Measurements from ENCODE around the gene TRPM2. TPM values are rescaled to one million over a fixed set of nuclear protein-coding genes. Genes with fewer than 3 reads are reported as not detected.

TRPM2 gene
- total RNA-seq, 1 donor from 2014 or later, result 1.2 TPM

DNA sequence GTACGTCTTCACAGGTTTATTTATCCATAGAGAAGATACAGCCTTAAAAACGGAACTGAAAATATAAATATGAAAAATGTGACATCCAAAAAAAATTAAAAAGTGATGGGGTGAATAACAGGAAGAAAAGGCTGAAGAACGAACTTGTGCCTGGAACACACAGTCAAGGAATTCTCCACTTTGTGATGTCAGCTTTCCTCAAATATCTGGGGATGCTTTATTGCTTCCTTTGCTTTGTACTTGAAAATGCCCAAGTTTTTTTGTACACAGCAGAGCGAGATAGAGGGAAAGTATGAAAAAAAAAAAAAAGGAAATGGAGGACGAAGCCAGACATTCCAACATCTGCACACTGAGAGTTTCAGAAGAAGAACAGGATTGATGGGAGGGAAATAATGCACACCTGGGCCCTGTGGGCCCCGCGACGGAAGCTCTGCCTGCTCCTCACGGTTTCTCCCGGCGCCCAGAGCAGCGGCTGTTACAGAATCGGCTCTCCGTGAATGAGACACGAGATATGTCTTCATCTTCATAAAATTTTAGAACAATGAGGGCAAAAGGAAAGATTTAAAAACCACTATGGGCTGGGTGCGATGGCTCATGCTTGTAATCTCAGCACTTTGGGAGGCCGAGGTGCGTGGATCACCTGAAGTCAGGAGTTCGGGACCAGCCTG lies 91.9 kb downstream of the TRPM2 start:
- DNase-seq, result no peak

DNA sequence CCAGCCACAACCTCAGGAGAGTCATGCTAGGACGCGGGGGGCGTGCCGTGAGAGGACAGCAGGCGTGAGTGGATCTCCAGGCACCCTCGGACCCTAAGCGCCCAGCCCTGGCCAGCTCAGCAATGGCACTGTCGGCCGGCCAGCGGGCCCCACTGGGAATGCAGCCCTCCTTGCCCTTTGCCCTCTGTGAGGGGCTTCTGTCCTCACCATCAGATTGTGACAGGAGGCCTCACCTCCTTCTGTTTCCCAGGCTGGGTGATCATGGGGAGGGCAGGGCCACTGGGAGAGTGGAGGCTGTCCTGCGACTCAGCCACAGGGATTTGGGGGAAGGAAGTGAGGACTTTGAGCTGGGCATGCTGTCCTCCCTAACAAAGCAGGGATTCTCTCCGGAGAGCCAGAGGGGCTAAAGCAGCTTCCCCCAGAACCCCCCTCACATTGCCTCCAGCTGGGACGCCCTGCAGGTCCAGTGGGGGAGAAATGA lies 95.3 kb downstream of the TRPM2 start:
- no peak for DNase-seq

DNA sequence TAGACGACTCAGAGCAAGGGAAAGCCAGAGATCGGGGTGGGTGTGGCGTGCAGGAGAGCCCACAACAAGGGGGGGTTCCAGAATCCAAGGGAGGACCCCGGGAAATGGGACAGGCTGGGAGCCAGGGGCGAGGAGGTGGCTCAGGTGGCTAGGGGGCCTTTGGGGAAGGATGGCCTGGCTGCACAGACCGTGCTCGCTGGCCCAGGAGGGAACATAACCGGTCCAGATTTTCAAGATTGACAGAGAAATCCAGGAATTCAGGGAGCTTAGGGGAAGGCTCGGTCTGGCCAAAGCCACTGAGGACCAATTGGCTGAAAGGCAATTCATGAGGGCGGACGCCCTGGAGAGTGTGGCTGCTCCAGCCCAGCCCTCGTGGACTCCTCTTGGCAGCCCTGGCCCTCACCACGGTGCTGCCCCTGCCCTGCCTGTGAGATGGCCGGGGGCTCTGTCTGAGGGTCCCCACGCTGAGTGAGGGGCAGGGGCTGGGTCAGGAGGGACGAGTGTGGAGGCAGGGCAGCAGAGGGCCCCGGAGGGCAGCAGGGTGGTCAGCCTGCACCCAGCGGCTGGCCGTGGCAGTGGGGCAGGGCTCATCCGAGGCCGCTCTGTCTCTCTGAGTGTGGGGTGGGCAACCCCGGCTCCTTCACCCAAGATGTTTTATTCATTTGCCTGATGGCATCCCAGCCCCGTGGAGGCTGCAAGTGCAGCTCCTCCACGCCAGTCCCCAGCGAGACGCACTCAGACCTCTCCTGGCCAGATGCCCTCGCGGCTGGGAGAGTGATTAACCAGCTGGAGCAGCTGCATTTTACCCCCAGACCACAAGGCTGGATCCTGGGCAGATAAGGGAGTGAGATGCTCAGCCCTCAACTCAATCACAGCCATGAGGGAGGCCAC lies 96.3 kb downstream of the TRPM2 start:
- no peak for DNase-seq

DNA sequence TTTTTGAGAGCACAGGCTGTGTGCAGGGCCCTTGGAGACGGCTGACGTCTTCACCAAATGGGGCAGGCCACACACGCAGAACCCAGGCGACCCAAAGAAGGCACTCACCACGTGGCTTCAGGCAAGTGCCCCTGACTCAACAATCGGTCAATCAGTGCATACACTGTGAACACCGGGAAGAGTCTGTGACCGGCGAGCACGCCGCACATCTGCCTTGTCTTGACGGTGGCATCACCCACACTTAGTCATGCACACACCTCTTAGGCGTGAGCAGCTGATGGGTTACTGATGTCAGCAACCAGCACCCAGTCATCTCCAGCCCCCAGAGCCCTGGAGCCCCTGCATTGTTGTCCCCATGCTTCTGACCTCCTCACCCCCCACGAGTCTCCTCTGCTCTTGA lies 97.0 kb downstream of the TRPM2 start:
- no peak for DNase-seq

DNA sequence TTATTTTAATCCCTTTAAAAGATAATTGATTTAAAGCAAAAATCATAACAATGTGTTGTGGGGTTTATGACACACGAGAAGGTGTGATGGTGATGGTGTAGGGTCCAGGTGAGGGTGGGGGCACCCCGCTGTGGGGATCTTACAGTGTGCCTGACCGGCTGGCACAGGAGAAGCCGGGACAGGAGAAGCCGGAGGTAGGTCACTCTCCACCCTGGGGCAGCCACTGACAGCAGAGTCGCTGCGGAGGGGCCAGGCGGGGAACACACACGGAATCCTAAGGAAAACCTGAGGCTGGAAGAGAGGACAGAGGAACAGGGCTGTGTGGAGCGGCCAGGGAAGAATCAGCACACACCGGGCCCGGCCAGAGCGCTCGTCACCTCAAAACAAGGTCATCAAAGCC lies 97.6 kb downstream of the TRPM2 start:
- DNase-seq, result no peak

DNA sequence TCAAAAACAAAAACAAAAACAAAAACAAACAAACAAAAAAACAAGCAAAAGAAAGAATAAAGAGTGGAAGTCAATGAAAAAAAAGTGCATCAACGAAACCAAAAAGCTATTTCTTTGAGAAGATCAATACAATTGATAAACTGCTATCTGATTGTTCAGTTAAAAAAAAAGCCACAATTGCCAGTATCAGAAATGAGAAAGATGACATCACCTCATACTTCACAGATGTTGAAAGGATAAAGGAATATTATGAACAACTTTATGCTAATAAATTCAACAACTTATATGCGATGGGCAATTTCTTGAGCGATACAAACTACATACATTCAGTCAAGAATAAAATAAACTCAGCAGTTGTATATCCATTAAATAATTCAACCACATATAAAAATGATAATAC lies 99.7 kb downstream of the TRPM2 start:
- DNase-seq, result no peak

DNA sequence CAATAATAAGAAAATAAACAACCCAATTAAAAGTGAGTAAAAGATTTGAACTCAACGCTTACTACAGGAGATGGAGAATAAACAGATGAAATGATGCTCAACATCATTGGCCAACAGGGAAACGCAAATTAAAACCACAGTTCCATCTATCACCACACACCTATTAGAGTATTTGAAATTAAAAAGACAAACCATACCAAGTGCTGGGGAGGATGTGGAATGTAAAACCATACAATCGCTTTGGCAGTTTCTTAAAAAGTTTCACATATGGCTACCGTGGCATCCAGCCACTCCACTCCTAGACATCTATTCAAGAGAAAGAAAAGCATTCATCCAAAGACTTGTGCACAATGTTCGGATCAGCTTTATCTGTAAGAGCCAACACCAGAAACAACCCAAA lies 100.6 kb downstream of the TRPM2 start:
- DNase-seq, result no peak

DNA sequence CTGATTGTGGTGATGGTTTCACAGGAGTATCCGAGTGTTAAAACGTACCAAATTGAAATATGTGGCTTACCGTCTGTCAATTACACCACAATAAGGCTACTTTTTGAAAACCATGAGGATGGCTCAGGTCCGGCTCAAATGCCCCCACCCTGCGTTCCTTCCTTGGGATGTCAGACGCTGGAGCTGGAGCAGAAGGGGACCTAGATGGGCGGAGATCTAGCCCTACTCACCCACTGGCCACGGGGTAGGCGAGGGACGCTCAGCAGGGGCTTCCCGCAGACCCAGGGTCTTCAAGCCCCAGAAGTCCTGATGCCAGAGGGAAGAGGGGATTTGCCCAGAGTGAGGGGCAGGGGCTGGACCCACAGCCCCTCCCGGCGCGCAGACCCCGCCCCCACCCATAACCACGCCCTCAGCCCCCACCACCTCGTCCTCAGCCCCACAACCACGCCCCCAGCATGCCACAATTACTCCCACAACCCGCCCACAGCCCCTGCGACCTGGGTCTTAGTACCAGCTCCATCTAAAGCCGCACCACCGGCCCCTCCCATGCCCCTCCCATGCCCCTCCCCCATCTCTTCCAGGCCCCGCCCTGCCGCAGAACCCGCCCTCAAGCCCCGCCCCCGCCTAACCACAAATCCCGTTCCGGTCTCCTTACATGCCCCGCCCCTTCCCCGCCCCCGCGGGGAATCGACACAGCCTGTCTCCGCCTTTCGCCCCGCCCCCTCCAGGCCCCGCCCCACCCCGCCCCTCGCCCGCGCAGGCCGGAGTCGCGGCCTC lies 101.5 kb downstream of the TRPM2 start, which contains the start of gene LRRC3:
TSS of gene LRRC3 (plus strand) at position 764 of the 777 bp plus-strand sequence. CDS start 1,135 bp downstream, outside the sequence.
- DNase-seq, result no peak

DNA sequence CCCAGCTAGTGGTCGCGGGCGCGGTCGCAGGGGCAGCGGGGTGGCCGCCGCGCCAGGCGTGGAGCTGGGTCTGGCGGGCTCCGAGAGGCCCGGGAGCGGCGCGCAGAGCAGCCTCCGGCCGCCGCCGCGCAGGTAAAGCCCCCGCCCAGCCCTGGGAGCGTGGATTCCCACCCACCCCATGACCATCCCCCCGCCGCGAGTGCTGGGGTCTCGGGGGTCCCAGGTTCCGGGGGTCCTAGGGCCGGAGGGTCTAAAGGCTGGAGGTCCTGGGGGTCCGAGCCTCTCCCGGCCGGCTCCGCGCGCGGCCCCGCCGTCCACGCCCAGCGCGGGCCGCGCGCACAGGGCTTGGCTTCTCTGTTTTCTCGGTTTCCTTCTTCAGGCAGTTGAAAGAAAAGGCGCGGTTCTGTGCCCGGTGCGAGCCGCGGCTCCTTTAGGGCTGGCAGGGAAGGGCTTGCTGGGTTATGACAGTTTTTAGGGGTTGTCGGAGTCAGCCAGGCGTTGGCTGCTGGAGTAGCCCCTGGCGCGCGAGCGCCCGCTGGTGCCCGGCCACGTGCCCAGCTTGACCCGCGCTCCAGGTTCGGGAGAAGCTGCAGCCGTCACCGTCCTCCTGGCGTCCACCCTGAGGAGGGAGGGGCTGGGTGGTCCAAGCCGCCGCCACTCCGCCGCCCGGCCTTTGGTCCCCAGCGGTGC lies 102.2 kb downstream of the TRPM2 start:
- DNase-seq, result no peak

DNA sequence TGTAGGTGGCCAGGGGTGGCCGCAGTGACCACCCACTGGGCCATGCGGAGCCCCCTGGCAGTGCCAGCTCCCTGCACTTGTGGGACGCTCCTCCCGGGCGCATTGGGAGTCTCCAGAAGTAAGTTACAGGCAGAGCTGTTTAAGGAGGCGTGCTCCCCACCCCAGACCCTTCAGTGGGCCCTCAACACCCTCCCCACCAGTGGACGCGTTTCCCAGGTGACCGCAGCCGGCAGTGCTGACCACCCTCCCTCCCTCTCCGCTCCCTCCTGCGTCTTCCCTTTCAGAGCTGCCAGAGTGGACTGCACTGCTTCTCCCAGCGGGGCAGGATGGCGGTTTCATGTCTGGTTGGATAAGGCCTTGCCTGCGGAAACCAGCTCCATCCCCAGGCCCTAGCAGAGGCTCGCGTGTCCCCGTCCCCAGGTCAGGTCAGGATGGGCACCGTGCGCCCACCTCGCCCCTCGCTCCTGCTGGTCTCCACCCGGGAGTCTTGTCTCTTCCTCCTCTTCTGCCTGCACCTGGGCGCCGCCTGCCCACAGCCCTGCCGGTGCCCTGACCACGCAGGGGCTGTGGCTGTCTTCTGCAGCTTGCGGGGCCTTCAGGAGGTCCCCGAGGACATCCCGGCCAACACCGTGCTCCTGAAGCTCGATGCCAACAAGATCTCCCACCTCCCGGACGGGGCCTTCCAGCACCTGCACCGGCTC lies 102.9 kb downstream of the TRPM2 start:
- no peak for DNase-seq

DNA sequence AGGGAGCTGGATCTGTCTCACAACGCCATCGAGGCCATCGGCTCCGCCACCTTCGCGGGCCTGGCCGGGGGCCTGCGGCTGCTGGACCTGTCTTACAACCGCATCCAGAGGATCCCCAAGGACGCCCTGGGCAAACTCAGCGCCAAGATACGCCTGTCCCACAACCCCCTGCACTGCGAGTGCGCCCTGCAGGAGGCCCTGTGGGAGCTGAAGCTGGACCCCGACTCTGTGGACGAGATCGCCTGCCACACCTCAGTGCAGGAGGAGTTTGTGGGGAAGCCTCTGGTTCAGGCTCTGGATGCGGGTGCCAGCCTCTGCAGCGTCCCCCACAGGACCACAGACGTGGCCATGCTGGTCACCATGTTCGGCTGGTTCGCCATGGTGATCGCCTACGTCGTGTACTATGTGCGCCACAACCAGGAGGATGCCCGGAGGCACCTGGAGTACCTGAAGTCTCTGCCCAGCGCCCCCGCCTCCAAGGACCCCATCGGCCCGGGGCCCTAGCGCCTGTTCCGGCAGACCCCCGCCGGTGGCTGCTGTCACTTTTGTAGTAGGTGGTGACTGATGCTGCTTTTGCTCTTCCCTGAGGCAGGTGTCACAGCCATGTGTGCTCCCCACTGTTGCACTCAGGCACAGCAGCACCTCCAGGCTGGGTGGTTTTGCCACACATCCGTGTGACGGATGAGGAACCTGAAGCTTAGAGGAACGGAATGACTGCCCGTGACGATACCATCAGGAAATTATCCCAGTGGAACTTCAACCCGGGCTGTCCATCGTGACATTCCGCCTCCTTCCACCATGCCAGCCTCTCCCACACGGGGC lies 103.7 kb downstream of the TRPM2 start:
- DNase-seq, result no peak

DNA sequence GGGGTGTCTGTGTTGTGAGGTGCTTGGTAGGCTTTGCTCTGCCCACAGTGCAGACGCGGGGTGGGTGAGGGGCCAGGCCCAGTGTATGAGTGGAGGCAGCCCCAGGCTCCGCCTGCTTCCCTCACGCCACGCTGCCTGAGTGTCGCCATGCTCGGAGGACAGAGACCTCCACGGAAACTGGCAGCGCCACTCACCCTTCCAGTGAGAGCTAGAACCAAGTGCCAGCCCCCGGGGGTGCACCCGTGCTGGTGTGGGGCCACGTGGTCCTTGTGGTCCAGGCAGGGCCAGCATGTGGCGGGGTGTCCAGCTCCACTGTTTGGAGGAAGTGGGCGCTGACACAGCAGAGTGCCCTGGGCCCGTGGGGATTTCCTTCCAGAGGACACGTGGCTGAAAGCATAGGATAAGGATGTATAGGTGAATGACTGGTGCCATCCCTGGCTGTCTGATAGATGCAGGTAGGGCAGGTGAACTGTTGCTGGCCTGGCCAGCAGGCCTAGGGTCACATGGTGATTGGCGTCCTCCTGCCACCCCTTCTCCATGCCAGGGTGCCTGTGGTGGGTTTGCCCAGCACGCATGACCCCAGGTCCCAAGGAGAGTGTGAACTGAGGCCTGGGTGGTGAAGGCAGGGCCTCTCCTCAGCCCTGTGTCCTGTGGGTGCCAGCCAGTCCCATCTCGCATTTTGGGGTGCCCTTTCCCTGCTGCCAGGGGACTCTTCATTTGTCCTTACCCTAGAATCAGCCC lies 105.7 kb downstream of the TRPM2 start:
- no peak for DNase-seq

DNA sequence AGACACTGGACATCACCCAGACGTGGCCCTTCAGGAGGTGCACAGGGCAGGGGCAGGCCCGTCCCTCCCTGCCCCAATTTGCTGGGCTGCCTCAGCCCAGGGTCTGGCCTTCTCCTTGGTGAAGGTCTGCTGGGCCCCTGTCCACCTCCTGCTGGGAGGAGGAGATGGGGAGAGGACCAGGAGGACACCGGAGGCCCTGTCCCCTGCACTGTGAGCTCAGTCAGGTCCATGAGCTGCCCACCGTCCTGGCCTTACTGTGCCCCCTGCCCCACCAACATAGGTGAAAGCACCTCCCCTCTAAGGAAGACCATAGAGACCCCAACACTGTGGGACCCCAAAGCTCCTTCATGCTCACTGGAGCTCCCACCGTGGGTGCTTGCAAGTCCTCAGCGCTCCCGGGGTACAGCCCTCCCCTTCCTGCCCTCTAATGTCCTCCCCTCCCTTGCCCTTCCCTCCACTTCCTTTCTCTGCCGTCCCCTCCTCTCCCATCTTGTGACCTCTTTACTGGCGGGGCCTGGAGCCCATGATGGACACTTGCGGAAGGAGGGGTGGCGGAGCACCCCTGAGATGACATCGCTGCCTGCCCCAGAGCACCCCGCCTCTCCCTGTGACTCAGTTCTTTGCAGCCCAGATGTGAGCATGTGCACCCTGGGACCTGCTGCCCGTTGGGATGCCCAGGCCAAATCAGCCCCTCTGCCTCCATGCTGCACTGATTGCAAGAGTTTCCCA lies 106.5 kb downstream of the TRPM2 start:
- DNase-seq, result no peak

DNA sequence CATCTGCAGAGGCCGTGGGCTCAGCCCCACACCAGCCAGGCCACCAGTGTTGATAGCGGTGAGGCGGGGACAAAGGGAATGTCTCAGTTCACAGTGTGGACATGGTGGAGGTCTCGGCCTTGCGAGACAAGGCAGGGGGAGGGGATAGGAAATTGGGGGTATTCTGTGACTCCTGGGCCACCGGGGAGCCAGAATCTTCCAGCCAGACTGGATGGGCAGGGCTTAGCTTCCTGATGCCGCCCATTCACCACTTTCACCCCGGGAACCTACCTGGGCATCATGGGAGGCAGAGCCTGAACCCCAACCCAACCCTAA lies 107.0 kb downstream of the TRPM2 start:
- DNase-seq, result no peak

DNA sequence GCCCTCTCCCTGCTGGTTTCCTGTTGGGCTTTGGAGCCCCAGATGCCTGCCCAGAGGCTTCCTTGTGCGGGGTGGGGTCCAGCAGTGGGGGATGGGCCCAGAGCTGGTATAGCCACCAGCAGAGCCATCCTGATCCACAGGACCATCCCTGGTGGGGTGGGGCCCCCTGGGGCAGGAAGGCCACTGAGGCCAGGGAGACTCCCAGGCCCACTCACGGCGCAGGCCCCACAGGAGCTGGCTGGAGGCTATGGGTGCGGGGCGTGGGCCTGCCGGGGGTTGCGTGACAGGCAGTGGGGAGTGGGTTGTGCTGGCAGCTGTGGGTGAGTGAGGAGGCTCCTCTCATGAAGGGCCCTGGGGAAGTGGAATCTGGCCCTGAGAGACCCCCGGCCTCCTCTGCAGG lies 107.6 kb downstream of the TRPM2 start:
- no peak for DNase-seq

DNA sequence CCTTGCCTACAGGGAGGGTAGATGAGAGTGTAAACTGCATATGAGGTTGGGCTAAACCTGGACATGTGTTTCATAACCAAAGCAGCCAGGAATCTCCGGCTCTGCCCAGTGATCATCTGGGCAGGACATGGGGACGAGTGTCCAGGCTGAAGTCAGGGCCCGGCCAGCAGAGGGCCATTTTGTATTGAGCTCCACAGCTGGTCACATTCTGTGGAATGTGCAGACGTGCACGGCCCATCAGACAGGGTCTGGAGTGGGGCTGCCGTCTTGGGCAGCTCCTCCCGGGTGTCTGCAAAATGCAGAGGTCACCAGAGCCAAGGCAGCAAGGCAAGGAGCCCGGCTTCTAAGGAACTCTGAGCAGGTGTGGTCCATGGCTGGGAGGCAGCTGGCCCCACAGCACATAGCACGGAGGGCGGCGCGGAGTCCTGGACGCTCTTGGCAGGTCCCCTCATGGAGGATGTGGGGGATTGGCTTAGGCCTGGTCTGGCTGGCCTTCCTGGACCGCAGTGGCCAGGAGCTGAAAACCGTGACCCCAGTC lies 108.1 kb downstream of the TRPM2 start:
- DNase-seq, result no peak

DNA sequence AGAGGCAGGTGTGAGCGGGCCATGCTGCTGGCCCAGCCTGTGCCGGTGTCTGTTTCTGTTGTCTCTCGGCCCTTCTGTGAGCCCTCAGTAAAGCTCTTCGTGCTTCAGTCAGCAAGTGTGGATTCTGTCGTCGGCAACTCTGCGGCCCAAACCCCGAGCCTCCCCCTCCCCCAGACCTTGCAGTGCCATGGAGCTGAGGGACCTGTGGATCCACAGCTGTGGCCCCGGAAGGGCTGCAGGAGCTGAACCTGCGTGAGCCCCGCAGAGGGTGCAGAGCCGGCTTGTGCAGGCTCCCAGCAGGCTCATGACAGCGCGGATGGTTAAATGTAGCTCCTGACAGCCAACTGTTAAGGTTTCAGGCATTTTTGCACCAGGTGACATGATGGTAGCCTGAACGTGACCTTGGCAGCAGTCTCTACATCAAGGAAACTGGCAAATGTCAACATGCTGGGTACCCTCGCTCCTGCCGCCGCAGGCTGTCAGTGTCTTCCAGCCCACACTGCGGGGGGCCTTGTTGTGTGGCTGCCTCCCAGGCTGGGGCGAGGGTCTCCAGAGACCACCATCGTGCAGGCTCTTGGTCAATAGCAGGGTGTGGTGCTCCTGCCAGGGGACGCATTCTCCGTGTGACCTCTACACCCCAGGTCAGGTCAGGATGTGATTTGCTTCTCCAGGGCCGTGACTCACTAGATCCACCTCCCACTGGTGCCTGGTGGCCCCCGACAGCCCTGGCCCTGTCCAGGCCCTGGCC lies 108.8 kb downstream of the TRPM2 start:
- DNase-seq, result no peak

DNA sequence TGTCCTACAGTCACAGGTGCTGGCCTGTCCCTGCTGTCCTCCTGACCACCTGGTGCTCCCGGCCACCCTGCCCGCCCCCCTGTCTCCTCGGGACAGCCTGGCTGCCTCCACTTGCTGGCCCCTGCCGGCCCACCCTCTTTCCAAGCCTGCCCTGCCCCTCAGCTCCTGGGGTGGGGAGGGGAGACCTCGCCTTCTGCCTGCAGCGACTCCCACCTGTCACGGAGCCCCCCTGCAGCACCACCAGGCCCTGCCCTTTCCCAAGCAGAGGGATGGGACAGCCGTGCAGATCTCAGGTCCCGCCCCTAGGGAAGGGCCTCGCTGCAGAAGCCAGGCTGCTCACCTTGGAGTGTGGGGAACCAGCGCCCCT lies 109.4 kb downstream of the TRPM2 start:
- no peak for DNase-seq
